Loucy (cell line): ENCODE results near the gene MALRD1.

ENCODE experiments used
- CTCF ChIP-seq: fragments of 200-600 bp; sonication (generic); conservative IDR thresholded peaks from 2 replicates; pipeline ENCODE4 v1.5.1; 2014; ENCODE audit warnings: mild to moderate bottlenecking, antibody characterized with exemption, low read length
- EZH2phosphoT487 ChIP-seq: fragments of 200-600 bp; IDR thresholded peaks from 2 replicates; pipeline ENCODE4 v1.6.1; 2018; ENCODE audit warnings: antibody characterized with exemption, mild to moderate bottlenecking, moderate library complexity, borderline replicate concordance

GRCh38 chr10:19683356-19683755 lies 634.8 kb downstream of the MALRD1 start:
- TF ChIP-seq CTCF = no peak
- no peak for TF ChIP-seq EZH2phosphoT487
